ENCODE measurements around the gene SLC22A15. TPM values are rescaled to one million over a fixed set of nuclear protein-coding genes. Genes with fewer than 3 reads are reported as not detected.

The SLC22A15 gene
- total and polyA plus RNA-seq, 2 experiments from 2014 or later, result 2.7 to 3.8 TPM

- TF ChIP-seq ETS1 (IDR thresholded peaks at IDR 0.05), result no peak
Measured at GRCh38 chr1:115954684-115955083, 21.6 kb upstream of the SLC22A15 start (continued).

GRCh38 chr1:115955228-115955627 is 21.1 kb upstream of the SLC22A15 start:
- H3K27ac Mint-ChIP-seq, result no peak overlapping the region
- ATAC-seq (no peak), DNase-seq (ENCODE audit: low spot score) (no peak)
- H3K79me2 ChIP-seq (replicated peaks; ENCODE audit: insufficient read depth), result no peaks in the 10 kb centered on the region
- H3K4me2 ChIP-seq, result no peak overlapping the region; the same call in 1 of the 2 replicates
- H3K4me3 ChIP-seq, result no peak overlapping the region
- no peak overlapping the region for H3K4me3 Mint-ChIP-seq
- peaks cover 40% of the 10 kb centered on the region for H3K4me1 Mint-ChIP-seq
- no peaks in the 10 kb centered on the region for H3F3A ChIP-seq (replicated peaks; ENCODE audit: low read depth)
- H3K9me3 Mint-ChIP-seq, result no peaks in the 10 kb centered on the region
- no peaks in the 10 kb centered on the region for H3K9me2 ChIP-seq (ENCODE audit: insufficient read depth)
- no peak overlapping the region for H2AFZ ChIP-seq
- H3K4me1 ChIP-seq (ENCODE audit: insufficient read depth), result peaks cover 23% of the 10 kb centered on the region
- H3K27me3 ChIP-seq (ENCODE audit: insufficient read depth), result no peaks in the 10 kb centered on the region
- no peak overlapping the region for H3K27ac ChIP-seq (ENCODE audit: low read depth)
- no peaks in the 10 kb centered on the region for H3K36me3 Mint-ChIP-seq (ENCODE audit: low read depth)
- H3K36me3 ChIP-seq (ENCODE audit: insufficient read depth), result no peaks in the 10 kb centered on the region
- no peaks in the 10 kb centered on the region for H4K20me1 ChIP-seq (replicated peaks; ENCODE audit: insufficient read depth)
- H3K27me3 Mint-ChIP-seq (ENCODE audit: insufficient read depth, low read depth, poor library complexity), result peaks cover 4% of the 10 kb centered on the region
- TF ChIP-seq JUNB (IDR thresholded peaks at IDR 0.05; ENCODE audit: unreplicated experiment), result no peak
- TF ChIP-seq ETS1 (IDR thresholded peaks at IDR 0.05), result no peak
- TF ChIP-seq ZNF462 (CRISPR knock-in tag; IDR thresholded peaks at IDR 0.05), result no peak
- TF ChIP-seq EZH2 (IDR thresholded peaks at IDR 0.05; ENCODE audit: low read depth, unreplicated experiment), result no peak
- TF ChIP-seq CREB1 (CRISPR knock-in tag; IDR thresholded peaks at IDR 0.05; ENCODE audit: low read depth), result no peak
- TF ChIP-seq REST (IDR thresholded peaks at IDR 0.05; ENCODE audit: unreplicated experiment), result no peak
- TF ChIP-seq CTCF (conservative IDR thresholded peaks at IDR 0.05; ENCODE audit: low read depth in 2 of 2), result no peak
- no peak for TF ChIP-seq NANOG (IDR thresholded peaks at IDR 0.05; ENCODE audit: borderline replicate concordance)
- no peak for TF ChIP-seq ZNF114 (CRISPR knock-in tag; IDR thresholded peaks at IDR 0.05)
- TF ChIP-seq STAT1 (IDR thresholded peaks at IDR 0.05; ENCODE audit: unreplicated experiment), result no peak
- TF ChIP-seq ZNF331 (CRISPR knock-in tag; IDR thresholded peaks at IDR 0.05; ENCODE audit: low read depth), result no peak
- TF ChIP-seq POLR2AphosphoS5 (IDR thresholded peaks at IDR 0.05; ENCODE audit: low read depth), result no peak

Measured in GM23338 (cell line).